Measurements from ENCODE around the gene PSME4.
A peak's percentile ranks its signal among the peaks of the same experiment; 100 is the strongest.
"Not testable (repeated sequence)": the region's sequence is repeated elsewhere in the genome, so short reads cannot be mapped to it uniquely, and the experiment has no call there.

Gene PSME4

DNA sequence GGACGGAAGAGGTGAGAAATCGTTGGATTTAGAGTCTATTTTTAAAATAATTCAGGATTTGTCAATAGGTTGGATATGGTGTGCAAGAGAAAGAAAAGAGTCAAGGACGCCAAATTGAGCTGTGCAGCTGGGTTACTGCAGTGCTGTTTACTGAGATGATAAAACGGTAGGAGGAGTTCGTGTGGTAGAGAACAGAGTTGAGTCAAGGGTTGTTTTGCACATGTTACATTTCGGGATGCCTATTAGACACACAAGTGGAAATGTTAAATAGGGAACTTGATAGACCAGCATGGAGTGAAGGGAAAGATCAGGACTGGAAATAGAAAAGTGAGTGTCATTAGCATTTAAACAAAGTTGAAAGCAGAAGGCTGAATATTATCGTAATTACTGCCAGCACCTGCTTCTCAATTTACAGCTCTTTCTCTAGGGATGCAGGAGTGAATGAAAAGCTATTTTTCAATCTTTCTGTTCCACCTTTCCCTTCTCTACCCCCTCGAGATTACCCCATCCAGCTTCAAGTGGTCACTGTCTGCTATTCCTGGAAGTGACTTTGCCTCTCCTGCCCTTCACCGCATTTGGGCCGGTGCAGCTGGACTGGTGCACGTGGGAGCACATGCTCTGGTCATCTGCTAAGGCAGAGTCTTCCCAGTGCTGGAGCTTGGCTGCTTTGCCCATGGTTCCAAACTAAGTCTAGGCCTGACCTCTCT, 141.4 kb downstream of the PSME4 start:
- no peak for DNase-seq (ENCODE audit: low spot score)

DNA sequence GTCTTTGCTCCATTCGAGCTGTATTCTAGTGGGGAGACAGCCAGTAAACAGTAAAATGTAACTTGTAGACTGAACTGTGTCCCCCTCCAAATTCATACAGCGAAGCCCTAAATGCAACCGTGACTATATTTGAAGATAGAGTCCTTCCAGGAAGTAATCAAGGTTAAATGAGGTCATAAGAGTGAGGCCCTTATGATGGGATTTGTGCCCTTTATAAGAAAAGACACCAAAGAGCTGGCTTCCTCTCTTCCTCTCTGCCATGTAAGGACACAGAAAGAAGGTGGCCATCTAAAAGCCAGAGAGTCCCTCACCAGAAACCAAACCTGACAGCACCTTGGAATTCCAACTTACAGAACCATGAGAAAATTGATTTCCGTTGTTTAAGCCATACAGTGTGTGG, 142.5 kb downstream of the PSME4 start:
- DNase-seq (ENCODE audit: low spot score): no peak

DNA sequence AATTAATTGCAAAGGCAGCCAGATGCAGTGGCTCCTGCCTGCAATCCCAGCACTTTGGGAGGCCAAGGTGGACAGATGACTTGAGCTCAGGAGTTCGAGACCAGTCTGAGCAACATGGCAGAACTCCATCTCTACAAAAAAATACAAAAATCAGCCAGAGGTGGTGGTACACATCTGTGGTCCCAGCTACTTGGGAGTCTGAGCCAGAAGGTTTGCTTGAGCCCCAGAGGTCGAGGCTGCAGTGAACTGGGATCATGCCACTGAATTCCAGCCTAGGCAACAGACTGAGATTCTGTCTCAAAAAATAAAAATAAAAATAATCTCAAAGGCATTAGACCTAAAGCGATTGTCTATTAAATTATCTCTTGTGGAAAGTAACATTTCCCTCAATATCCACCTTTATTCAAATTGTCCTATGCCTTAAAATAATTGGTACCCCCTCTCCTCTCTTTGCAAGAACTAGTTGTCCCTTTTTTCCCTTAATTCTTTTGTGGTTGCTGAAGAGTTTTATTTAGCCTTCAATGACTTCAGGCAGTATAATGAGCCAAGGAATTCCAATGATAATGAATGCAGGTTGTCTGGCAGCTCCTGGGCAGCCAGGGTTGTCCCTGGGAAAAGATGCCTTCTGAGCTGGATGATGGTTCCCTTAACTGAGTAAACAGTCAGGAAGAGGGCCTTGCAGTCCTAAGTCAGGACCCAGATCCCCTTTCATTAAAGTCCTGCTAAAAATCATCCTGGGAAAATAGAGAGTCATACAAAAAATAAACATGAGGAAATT, 143.2 kb downstream of the PSME4 start:
- peak; percentile 26 for DNase-seq (ENCODE audit: low spot score)

DNA sequence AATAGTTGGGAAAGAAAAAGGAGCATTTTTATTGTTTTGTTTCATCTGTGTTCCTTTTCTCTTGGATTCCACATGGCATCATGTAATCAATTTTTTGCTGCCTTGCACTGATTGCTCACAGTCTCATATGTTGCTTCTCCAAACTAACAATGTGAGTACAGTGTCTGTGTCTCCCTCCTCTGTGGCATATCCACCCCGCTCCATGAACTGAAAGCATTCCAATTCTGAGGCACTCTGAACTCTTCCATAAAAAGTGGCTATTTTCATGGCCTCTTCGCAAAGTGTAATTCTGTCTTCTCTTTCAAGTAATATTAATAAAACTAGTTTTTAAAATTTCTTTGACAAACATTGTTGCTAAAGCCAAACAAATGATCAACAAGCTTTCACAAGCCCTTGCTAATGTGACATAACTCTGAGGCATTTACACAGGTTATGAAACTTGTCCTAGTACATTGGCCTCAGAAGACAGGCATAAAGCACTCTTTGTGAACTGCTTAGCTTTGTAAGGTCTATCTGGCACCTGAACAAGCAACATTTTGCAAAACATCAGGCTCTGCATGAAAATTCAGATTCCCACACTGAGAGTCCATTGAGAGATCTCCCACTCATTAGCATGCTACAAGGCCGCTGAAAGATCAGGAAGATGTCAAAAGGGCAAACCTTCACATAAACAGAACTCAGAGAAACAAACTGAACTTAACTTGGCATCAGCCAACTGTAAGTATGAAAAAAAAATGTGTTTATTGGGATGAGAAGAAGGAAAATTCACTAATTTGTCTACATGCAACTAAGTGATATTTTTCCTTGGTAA, 144.0 kb downstream of the PSME4 start:
- DNase-seq (ENCODE audit: low spot score): no peak

DNA sequence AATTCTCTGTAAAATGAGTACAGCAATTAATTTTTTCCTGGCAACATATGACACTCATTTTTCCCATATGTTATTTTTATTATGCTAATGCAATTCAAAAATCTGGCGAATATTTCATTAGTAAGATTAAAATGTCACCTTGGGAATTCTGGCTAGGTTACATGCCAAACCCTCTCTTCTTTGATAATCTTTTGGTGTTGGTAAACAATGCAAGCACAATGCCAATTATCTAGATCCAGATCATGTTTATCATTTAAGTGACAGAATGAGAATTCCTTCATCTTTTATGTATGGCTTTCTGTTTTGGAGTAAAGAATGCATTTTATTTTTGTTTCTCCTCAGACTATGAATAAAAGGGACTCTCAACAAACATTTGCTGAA, 144.8 kb downstream of the PSME4 start:
- DNase-seq (ENCODE audit: low spot score): no peak

DNA sequence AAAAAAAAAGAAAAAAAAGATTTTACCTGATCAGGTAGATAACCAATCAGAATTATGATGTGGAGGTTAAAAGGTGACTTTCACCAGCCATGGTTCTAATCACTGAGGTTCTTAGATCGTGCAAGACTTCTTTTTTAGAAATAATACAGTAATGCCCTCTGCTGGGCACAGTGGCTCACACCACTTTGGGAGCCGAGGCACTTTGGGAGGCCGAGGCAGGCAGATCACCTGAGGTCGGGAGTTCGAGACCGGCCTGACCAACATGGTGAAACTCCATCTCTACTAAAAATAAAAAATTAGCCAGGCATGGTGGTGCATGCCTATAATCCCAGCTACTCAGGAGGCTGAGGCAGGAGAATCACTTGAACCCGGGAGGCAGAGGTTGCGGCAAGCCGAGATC, 147.2 kb downstream of the PSME4 start:
- DNase-seq (ENCODE audit: low spot score): not testable (repeated sequence)

DNA sequence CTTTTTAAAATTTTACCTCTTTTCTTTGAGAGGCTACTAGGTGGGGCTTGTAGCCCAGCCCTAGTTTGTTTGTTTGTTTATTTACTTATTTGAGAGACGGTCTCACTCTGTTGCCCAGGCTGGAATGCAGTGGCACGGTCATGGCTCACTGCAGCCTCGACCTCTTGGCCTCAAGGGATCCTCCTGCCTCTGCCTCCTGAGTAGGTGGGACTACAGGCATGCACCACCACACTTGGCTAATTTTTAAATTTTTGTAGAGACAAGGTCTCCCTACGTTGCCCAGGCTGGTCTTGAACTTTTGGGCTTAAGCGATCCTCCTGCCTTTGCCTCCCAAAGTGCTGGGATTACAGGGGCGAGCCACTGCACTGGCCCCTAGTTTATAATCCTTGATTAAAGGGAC, 149.0 kb downstream of the PSME4 start:
- DNase-seq (ENCODE audit: low spot score): no peak

DNA sequence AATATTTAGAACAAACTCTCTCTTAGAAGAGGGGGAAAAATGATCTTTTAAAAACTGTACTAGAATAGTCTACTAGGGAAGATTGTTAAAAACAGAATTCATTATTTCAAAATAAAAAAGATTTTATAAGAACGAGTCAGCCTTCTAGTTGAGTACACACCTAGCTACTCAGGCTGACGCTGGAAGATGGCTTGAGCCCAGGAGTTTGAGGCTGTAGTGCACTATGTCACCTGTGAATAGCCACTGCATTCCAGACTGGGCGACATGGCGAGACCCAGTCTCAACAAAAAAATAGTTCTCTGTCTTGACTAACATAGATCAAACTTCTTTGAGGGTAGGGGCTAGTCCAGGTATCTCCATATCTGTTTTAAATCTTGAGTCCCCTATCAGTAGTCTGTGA, 150.1 kb downstream of the PSME4 start:
- no peak for DNase-seq (ENCODE audit: low spot score)

DNA sequence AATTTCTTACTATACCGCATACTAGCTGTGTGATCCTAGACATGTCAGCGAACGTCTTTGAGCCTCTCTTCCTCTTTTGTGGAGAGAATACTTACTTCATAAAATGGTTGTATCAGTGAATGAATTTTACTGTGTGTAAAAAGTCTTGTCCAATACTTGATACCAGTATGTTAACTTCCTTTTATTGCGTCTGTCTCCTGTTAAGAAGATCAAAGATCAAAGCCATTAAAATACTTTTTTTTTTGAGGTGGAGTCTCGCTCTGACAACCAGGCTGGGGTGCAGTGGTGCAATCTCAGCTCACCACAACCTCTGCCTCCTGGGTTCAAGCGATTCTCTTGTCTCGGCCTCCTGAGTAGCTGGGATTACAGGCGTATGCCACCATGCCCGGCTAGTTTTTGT, 150.7 kb downstream of the PSME4 start:
- DNase-seq (ENCODE audit: low spot score): no peak

DNA sequence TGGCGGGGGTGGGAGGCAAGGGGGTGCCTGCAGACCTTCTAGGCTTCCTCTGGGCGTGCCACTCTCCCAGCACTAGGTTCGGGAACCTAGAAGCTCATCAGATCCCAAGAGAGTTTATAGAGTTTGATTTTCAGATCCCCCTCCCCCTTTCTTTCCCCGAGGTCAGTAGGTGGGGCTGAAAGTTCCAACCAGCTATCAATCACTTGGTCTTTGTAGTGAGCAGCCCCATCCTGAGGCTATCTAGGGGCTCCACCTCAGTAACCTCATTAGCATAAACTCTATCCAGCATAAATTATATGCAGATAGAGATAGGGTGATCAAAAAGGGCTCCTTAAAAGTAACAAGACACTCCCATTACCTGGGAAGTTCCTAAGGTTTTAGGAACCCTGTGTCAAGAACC, 151.2 kb downstream of the PSME4 start:
- no peak for DNase-seq (ENCODE audit: low spot score)

DNA sequence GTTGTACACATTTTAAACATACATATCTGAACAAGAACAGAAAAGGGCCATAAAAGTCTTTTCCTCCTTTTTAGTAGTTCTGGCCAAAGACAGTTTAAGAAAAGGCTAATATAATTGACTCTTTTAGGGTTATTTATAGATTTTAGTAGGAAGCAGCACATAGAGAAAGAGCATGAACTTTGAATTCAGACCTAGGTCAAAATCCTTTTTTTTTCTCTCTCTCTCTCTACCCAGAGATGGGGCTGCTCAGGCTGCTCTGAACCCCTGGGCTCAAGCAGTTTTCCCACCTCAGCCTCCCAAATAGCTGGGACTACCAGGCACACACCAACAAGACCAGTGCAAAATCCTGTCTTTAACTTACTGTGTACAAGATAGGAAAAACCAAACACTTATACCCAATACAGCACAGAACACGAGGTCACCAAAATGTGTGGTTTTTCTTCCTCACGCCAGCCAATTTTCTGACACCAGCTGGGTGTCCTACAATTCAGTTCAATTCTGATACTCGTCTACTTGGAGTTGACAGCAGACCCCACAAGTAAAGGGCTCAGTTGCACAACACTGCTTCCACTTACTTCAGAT, 151.8 kb downstream of the PSME4 start:
- DNase-seq (ENCODE audit: low spot score): no peak

Data from AG20443 (cell line).